Lower leg skin (tissue), 3 donors: ENCODE data around the gene OR56A3.

Source experiments
- POLR2A ChIP-seq, 2 donors: fragments of 450-650 bp; IDR thresholded peaks; one replicate each; pipeline ENCODE4 v1.6.1; 2016 to 2017; ENCODE audit warnings: antibody characterized with exemption in 2 of 2, mild to moderate bottlenecking in 1 of 2, moderate library complexity in 1 of 2
- TF ChIP-seq, protein P1 (sequence below), 3 donors: fragments of 450-650 bp; IDR thresholded peaks; one replicate each; pipeline ENCODE4 v1.5.1; 2016; ENCODE audit warnings: antibody characterized with exemption in 3 of 3, mild to moderate bottlenecking in 3 of 3, moderate library complexity in 2 of 3

DNA sequence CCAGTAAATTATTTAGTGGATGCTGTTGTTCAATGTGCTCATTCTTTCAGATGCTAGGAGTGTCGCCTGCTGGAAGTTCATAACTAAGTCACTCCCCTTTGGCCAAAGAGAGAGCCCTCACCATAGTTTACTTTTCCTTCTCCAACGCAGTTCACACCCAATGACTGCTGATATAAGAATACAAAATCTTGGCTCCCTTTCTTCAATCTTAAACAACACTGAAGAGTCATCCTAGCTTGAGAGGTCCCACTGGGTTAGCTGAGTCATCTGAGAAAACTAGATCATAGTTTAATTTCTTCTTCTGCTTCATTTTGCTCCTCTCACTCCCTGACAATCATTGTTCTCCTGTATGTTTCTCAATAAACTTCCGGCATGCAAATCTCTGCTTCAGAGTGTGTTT is 50.1 kb downstream of the OR56A3 start:
- TF ChIP-seq, protein P1, sequence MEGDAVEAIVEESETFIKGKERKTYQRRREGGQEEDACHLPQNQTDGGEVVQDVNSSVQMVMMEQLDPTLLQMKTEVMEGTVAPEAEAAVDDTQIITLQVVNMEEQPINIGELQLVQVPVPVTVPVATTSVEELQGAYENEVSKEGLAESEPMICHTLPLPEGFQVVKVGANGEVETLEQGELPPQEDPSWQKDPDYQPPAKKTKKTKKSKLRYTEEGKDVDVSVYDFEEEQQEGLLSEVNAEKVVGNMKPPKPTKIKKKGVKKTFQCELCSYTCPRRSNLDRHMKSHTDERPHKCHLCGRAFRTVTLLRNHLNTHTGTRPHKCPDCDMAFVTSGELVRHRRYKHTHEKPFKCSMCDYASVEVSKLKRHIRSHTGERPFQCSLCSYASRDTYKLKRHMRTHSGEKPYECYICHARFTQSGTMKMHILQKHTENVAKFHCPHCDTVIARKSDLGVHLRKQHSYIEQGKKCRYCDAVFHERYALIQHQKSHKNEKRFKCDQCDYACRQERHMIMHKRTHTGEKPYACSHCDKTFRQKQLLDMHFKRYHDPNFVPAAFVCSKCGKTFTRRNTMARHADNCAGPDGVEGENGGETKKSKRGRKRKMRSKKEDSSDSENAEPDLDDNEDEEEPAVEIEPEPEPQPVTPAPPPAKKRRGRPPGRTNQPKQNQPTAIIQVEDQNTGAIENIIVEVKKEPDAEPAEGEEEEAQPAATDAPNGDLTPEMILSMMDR (IDR thresholded peaks at IDR 0.05) = no peak
- no peak for TF ChIP-seq POLR2A (IDR thresholded peaks at IDR 0.05)
